ENCODE results near the gene EPHB4.

DNA sequence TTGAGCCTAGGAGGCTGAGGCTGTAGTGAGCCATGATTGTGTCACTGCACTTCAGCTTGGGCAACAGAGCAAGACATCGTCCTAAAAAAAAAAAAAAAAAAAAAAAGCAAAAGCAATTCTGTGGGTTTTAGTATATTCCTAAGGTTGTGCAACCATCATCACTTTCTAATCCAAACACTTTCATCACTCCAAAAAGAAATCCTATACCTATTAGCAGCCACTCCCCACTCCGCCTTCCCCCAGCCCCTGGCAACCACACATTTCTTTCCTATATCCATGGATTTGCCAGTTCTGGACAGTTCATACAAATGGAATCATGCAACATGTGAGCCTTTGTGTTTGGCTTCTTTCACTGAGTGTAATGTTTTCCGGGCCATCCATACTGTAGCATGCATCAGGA lies 73.6 kb downstream of the EPHB4 start:
- no peak for TF ChIP-seq CTCF (IDR thresholded peaks at IDR 0.05)
- TF ChIP-seq POLR2AphosphoS5 (IDR thresholded peaks at IDR 0.05; ENCODE audit: low read depth, low read length) = no peak

Data from Panc1 (cell line).